Mesenteric fat pad (tissue), 1 donor: ENCODE data around the gene MTA1. TPM values are rescaled to one million over a fixed set of nuclear protein-coding genes. Genes with fewer than 3 reads are reported as not detected.

Experiments
- DNase-seq: peaks from one replicate; pipeline ENCODE4 v3.0.0-alpha.2; 2020; ENCODE audit warnings: low spot score
- total RNA-seq: library from RNA; stranded (reverse); fragmentation: NEBNext Ultra II Directional; extraction: Animal tissue kit (Norgen Biotek cat#: 25700); gene quantifications from one replicate; pipeline ENCODE4 v1.2.1, GENCODE V29; 2021
- donor health status: DM: yes; HTN: yes; CAD: no.

The MTA1 gene
- total RNA-seq, 1 donor from 2014 or later = 87.1 TPM

GRCh38 chr14:105458010-105458409 is 38.4 kb downstream of the MTA1 start:
- DNase-seq = no peak

- DNase-seq = no peak
Measured at GRCh38 chr14:105458571-105458970, 38.9 kb downstream of the MTA1 start.

DNA sequence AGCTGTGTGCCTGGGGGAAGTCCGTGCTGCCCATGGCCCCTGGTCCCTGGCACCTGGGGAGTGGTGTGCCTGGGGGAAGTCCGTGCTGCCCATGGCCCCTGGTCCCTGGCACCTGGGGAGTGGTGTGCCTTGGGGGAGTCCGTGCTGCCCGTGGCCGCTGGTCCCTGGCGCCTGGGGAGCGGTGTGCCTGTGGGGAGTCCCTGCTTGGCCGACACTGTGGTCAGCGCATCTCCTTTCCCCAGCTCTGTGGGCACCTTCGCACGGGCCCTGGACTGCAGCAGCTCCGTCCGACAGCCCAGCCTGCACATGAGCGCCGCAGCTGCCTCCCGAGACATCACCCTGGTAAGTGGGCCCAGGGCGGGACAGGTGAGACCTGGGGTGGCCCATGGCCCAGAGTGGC is 40.5 kb downstream of the MTA1 start:
- DNase-seq = no peak

- DNase-seq = no peak
Measured at GRCh38 chr14:105460616-105461015, 41.0 kb downstream of the MTA1 start.

DNA sequence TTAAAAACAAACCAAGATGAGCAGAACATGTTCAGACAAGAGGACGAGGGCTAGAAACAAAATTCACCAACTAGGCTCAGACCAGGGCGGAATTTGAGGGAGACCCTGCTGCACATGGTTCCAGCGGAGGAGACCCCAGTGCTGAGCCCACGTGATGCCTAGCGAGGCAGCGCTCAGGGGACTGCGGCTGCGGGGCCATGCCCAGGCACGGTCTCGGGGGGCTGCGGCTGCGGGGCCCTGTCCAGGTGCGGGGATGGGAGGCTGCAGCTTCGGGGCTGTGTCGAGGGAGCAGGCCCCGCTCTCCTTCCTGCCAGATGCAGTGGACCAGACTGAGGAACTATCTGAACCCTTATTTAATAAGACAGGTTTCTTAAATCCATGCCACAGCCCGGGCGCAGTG is 42.3 kb downstream of the MTA1 start:
- DNase-seq = no peak

- DNase-seq = no peak
Measured at GRCh38 chr14:105464501-105464900, 44.9 kb downstream of the MTA1 start.

- DNase-seq = no peak
Measured at GRCh38 chr14:105465209-105466031, 45.8 kb downstream of the MTA1 start.

- DNase-seq = no peak
Measured at GRCh38 chr14:105466531-105467248, 47.1 kb downstream of the MTA1 start.

DNA sequence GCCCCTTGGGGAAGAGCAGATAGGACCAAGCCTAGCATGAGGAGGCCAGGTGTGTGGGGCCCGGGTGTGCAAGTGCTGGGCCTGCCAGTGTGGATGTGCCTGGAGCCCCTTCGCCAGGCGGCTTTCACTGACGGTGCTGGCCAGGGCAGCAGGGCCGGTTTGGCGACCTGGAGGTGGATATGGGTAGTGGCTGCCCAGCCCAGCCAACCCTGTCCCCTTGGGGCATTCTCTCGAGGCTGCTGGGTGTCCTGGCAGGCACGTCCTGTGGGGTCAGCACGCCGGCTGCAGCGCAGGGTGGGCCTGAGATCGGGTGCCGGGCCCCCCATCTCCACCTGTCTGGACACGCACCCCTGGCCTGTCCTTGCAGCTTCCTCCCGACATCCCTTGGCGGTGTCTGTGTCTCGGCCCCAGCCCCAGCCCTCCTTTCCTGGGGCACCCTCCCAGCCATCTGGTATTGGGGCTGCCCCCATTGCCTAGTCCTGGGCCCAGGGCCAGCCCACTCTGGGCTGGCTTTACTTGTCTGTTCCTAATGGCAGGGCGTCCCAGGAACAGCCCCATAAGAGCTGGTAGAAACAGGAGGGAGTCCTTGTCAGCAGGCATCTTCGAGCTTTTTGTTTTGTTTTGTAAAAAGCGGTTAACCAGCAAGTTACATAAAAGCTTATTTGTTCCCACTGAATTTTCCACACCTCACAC is 47.8 kb downstream of the MTA1 start:
- no peak for DNase-seq

GRCh38 chr14:105467942-105468471 is 48.4 kb downstream of the MTA1 start:
- no peak for DNase-seq

DNA sequence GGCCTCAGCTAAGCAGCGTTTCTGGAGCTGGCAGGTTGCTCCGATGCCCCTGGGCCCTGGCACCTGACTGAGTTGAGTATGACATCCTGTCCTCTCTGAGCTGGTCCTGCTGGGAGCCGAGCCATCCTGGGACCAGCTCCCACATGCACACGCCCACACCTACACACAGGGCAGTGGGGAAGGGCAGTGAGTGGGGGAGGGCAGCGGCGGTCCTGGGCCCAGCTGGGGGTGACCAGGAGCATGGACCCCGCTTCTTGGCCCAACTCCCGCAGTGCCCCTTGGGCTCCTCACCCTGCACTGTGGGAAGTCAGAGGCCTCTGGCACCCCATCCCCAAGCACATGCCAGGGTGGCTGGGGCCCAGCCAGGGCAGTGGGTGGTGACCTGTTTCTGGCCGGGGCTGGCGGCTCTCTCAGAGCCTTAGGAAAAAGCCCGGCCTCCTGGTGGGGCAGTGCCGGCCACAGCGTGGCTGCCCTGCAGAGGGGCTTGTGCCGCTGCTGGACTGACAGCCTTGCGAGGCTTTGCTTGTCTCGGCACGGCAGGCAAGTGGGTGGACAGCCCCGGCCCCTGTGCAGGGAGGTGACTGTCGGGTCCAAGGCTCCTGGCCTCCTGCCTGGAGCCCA is 49.1 kb downstream of the MTA1 start:
- no peak for DNase-seq

DNA sequence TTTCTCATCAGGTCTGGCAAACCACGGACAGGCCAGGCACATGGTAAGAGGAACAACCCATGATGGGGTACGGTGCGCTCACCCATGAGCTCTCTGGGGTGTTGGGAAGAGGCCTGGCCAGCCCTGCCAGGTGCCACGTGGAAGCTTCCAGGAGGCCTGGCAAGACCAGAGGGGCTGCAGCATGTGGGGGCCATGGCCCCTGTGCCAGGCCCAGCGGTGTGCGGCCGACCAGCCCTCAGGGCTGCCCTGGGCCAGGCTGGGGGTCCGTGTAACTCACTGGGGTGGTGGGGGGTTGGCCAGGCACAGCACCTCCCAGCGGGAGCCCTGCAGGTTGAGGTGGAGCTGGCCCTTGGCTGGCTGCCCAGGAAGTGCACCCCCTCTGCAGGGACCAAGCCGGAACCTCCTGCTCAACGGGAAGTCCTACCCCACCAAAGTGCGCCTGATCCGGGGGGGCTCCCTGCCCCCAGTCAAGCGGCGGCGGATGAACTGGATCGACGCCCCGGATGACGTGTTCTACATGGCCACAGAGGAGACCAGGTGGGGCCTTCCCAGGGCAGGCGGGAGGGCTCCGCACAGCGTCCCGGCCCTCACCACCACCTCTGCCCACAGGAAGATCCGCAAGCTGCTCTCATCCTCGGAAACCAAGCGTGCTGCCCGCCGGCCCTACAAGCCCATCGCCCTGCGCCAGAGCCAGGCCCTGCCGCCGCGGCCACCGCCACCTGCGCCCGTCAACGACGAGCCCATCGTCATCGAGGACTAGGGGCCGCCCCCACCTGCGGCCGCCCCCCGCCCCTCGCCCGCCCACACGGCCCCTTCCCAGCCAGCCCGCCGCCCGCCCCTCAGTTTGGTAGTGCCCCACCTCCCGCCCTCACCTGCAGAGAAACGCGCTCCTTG is 50.1 kb downstream of the MTA1 start:
- DNase-seq = no peak

DNA sequence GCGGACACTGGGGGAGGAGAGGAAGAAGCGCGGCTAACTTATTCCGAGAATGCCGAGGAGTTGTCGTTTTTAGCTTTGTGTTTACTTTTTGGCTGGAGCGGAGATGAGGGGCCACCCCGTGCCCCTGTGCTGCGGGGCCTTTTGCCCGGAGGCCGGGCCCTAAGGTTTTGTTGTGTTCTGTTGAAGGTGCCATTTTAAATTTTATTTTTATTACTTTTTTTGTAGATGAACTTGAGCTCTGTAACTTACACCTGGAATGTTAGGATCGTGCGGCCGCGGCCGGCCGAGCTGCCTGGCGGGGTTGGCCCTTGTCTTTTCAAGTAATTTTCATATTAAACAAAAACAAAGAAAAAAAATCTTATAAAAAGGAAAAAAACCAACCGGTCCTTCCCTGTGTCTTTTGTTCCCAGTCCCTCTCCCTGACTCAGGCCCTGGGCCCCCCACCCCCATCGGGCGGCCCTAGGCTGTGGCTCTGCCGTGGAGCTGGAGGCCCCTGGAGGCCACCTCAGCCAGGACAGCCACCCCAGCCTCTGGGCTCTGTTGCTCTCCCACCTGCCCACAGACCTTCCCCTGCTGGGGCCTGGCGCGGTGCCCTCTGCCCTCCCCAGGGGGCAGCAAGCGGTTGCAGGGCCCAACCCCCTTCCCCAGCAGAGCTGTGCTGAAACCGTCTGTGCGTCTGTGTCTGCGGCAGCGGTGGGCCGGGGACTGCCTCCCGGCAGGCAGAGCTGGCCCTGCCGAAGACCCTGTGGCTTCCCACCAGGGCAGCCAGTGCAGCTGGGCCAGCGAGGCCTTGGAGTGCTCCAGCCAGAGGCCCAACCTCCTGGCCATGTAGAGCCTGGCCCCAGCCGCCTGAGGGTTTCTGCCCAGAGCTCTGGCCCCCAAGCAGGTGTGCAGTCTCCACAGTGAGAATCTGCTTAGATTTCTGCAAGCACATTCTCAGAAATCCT is 51.0 kb downstream of the MTA1 start:
- no peak for DNase-seq

GRCh38 chr14:105471297-105471821 is 51.7 kb downstream of the MTA1 start:
- DNase-seq = no peak

DNA sequence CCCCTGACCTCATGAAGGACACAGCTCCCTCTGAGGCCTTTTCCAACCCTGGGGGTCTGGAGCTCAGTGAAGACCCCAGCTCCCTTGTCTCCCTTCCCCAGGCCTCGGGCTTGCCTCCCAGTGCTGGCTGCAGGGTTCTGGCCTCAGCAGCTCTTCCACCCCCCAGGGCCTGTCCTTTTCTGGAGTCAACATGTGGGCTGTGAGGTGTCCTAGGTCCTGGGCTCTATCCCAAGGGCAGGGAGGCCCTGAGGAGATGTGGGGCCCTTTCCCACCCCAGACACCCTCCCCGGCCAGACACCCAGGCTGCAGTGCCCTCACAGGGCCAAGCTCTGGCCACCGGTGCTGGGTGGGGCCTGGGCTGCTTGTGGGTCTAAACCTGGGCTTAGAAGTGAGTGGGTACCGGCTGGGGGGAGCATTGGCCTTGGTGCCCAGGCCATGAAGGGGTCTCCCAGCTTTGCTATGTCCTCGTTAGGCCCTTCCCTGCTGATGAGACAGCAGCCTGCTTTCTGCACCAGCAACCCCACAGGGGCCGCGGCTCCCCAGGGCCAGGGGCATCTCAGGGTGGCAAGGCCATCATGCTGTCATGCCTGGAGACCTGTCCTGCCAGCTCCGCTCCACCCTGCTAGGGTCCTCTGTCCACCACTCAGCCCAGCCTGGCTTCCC is 52.3 kb downstream of the MTA1 start:
- DNase-seq = no peak

GRCh38 chr14:105472486-105472991 is 52.9 kb downstream of the MTA1 start:
- no peak for DNase-seq

DNA sequence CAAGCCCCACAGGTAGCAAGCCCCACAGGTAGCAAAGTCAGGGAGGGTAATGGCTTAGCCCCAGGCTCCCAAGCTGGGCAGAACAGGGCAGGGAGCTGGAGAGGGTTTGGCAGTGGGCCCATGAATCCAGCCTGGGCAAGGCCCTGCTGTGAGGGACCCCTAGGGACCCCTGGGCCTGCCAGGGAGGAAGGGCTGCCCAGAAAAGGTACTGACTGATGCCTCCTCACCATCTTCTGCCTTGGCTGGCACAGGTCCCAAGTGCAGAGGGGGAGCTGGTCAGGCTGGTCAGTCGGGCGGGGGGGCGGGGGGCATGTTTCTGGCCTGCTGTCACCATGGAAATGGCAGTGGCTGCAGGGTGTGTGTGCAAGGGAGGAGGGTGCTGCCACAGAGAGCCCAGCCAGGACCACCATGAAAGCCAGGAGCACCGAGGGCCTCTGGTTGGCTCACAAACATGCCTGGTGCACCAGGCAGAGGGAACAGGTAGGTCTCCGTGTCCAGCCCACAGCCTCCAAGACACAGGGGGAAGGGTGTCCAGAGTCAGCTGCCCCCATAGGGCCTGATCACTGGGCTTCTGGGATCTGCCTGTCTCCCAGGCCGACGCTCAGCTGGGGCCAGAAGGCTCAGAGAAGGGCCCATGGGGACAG is 53.5 kb downstream of the MTA1 start:
- no peak for DNase-seq
